HCT116 (cell line): Measurements from ENCODE around the gene GNPTG. TPM values are rescaled to one million over a fixed set of nuclear protein-coding genes. Genes with fewer than 3 reads are reported as not detected.

Experiments
- ATAC-seq: fragments of 200-7000 bp; cut with Tn5 transposase; 2 replicates; pipeline ENCODE4 v1.9.1; 2020; ENCODE audit warnings: mild to moderate bottlenecking, moderate library complexity
- BruUV-seq: library from RNA; stranded (reverse); fragments of 400-500 nt; replicated peaks from 2 replicates; lab custom pipeline; 2021; lab: Mats Ljungman, UMichigan
- CTCF ChIA-PET: fragments of 300-600 bp; sonication (Branson Sonifier 250); formaldehyde crosslinking; loops from one replicate; lab custom pipeline; 2021; ENCODE audit warnings: antibody characterized with exemption; lab: Charles Lee
- POLR2A ChIA-PET: fragments of 300-600, 350-600 bp; sonication (Branson Sonifier 250); formaldehyde crosslinking; loops from one replicate; lab custom pipeline; 2021; ENCODE audit warnings: antibody characterized with exemption; lab: Charles Lee
- RAD21 ChIA-PET, 2 experiments: fragments of 300-600 bp; sonication (Branson Sonifier 250); formaldehyde crosslinking; loops; one replicate each; lab custom pipeline; 2023; ENCODE audit warnings: low total read pairs in 2 of 2; ENCODE audit not compliant: uncharacterized antibody in 2 of 2, unreplicated experiment in 2 of 2, low non-redundant PET in 1 of 2; lab: Charles Lee
- DNase-seq: peaks from one replicate; pipeline ENCODE4 v3.0.0-alpha.2; 2010; ENCODE audit warnings: low read depth, low spot score
- H2AFZ ChIP-seq: fragments of 200-600 bp; shearing (Covaris generic), sonication (generic); 2 replicates; pipeline ENCODE4 v1.6.1; 2017; ENCODE audit warnings: low read depth, mixed run types, mixed read lengths, antibody characterized with exemption, low read length; ENCODE audit not compliant: poor library complexity, severe bottlenecking
- H3K27ac ChIP-seq: 2 replicates; pipeline ENCODE4 v1.5.1; 2012; ENCODE audit warnings: low read depth, low read length
- H3K27me3 ChIP-seq: fragments of 200-600 bp; sonication (generic); 2 replicates; pipeline ENCODE4 v1.6.1; 2016; ENCODE audit warnings: mixed run types, low read length, mixed read lengths; ENCODE audit not compliant: insufficient read depth
- H3K36me3 ChIP-seq, 2 experiments: fragments of 200-500 bp in 1 of 2; fragments of 200-600 bp in 1 of 2; sonication (Bioruptor generic) in 1 of 2; sonication (generic) in 1 of 2; 2 replicates each; pipeline versions ENCODE4 v1.5.1 to v1.6.1; 2014 to 2016; ENCODE audit warnings: low read length in 2 of 2, inconsistent platforms in 1 of 2, mixed read lengths in 1 of 2, mixed run types in 1 of 2; ENCODE audit not compliant: insufficient read depth in 2 of 2, control insufficient read depth in 1 of 2
- H3K4me1 ChIP-seq, 2 experiments: fragments of 200-600 bp in 1 of 2; sonication (generic) in 1 of 2; 2 replicates each; pipeline versions ENCODE4 v1.5.1 to v1.6.1; 2012 to 2017; ENCODE audit warnings: low read length in 2 of 2, inconsistent platforms in 1 of 2, mild to moderate bottlenecking in 1 of 2, mixed read lengths in 1 of 2, mixed run types in 1 of 2, moderate library complexity in 1 of 2; ENCODE audit not compliant: insufficient read depth in 2 of 2, control insufficient read depth in 1 of 2
- H3K4me2 ChIP-seq: fragments of 200-600 bp; sonication (generic); 2 replicates; pipeline ENCODE4 v1.6.1; 2017; ENCODE audit warnings: mixed run types, low read length, mixed read lengths
- H3K4me3 ChIP-seq, 2 experiments: fragments of 200-600 bp in 1 of 2; sonication (generic) in 1 of 2; replicated peaks in 1 of 2; 2 replicates each; pipeline ENCODE4 v1.5.1; 2011 to 2016; ENCODE audit warnings: low read length in 2 of 2, control low read depth in 1 of 2, low read depth in 1 of 2, mild to moderate bottlenecking in 1 of 2, mixed read lengths in 1 of 2, mixed run types in 1 of 2
- H3K79me2 ChIP-seq: fragments of 200-600 bp; sonication (generic); 2 replicates; pipeline ENCODE4 v1.6.1; 2017; ENCODE audit warnings: mild to moderate bottlenecking, mixed run types, low read length, moderate library complexity, mixed read lengths; ENCODE audit not compliant: insufficient read depth
- H3K9ac ChIP-seq: fragments of 200-600 bp; sonication (generic); 2 replicates; pipeline ENCODE4 v1.6.1; 2016; ENCODE audit warnings: low read length, mixed read lengths
- H3K9me2 ChIP-seq: fragments of 200-600 bp; sonication (generic), shearing (Covaris generic); 2 replicates; pipeline ENCODE4 v1.6.1; 2017; ENCODE audit warnings: mixed run types, mild to moderate bottlenecking, moderate library complexity; ENCODE audit not compliant: insufficient read depth
- H3K9me3 ChIP-seq, 2 experiments: fragments of 200-500 bp in 1 of 2; fragments of 200-600 bp in 1 of 2; sonication (Bioruptor generic) in 1 of 2; sonication (generic) in 1 of 2; 2 replicates each; pipeline ENCODE4 v1.6.1; 2014 to 2017; ENCODE audit warnings: low read length in 2 of 2, mixed read lengths in 2 of 2, inconsistent platforms in 1 of 2, low read depth in 1 of 2, mild to moderate bottlenecking in 1 of 2, mixed run types in 1 of 2, moderate library complexity in 1 of 2; ENCODE audit not compliant: control insufficient read depth in 1 of 2, insufficient read depth in 1 of 2
- H4K20me1 ChIP-seq: fragments of 200-600 bp; sonication (generic), shearing (Covaris generic); 2 replicates; pipeline ENCODE4 v1.6.1; 2017; ENCODE audit warnings: mixed run types, mild to moderate bottlenecking, moderate library complexity; ENCODE audit not compliant: insufficient read depth
- CBX3 ChIP-seq: IDR thresholded peaks from 2 replicates; pipeline ENCODE4 v1.6.1; 2012; ENCODE audit warnings: low read depth
- CEBPB ChIP-seq: IDR thresholded peaks from 2 replicates; pipeline ENCODE4 v1.6.1; 2012; ENCODE audit warnings: low read depth
- ELF1 ChIP-seq: IDR thresholded peaks from 2 replicates; pipeline ENCODE4 v1.6.1; 2012; ENCODE audit warnings: low read depth, borderline replicate concordance
- EZH2 ChIP-seq: fragments of 200-600 bp; sonication (generic); IDR thresholded peaks from 2 replicates; pipeline ENCODE4 v1.6.1; 2017; ENCODE audit warnings: antibody characterized with exemption, mixed run types
- EZH2phosphoT487 ChIP-seq: fragments of 200-600 bp; IDR thresholded peaks from 2 replicates; pipeline ENCODE4 v1.6.1; 2018; ENCODE audit warnings: antibody characterized with exemption, borderline replicate concordance
- FOSL1 ChIP-seq: IDR thresholded peaks from 2 replicates; pipeline ENCODE4 v1.6.1; 2012; ENCODE audit warnings: low read depth
- JUND ChIP-seq: IDR thresholded peaks from 2 replicates; pipeline ENCODE4 v1.6.1; 2012
- MAX ChIP-seq: IDR thresholded peaks from 2 replicates; pipeline ENCODE4 v1.6.1; 2012
- POLR2A ChIP-seq: IDR thresholded peaks from 2 replicates; pipeline ENCODE4 v1.7.0; 2011; ENCODE audit warnings: borderline replicate concordance; ENCODE audit not compliant: insufficient read depth, insufficient read length; ENCODE audit errors: extremely low read depth
- POLR2AphosphoS5 ChIP-seq: IDR thresholded peaks from 2 replicates; pipeline ENCODE4 v1.6.1; 2011; ENCODE audit warnings: mild to moderate bottlenecking, low read depth, low read length, moderate library complexity
- RAD21 ChIP-seq: IDR thresholded peaks from 2 replicates; pipeline ENCODE4 v1.6.1; 2012; ENCODE audit warnings: low read depth, mild to moderate bottlenecking
- SIN3A ChIP-seq: IDR thresholded peaks from 2 replicates; pipeline ENCODE4 v1.6.1; 2012; ENCODE audit warnings: low read depth
- SP1 ChIP-seq: IDR thresholded peaks from 2 replicates; pipeline ENCODE4 v1.6.1; 2012; ENCODE audit warnings: low read depth
- TCF7L2 ChIP-seq: IDR thresholded peaks from 2 replicates; pipeline ENCODE4 v1.7.0; 2011; ENCODE audit warnings: borderline replicate concordance, inconsistent platforms; ENCODE audit not compliant: insufficient read depth, insufficient read length; ENCODE audit errors: extremely low read depth
- YY1 ChIP-seq: IDR thresholded peaks from 2 replicates; pipeline ENCODE4 v1.6.1; 2011; ENCODE audit warnings: low read length, low read depth, moderate library complexity, mild to moderate bottlenecking; ENCODE audit not compliant: insufficient replicate concordance; ENCODE audit errors: extremely low read depth
- ZFX ChIP-seq: fragments of 450-650 bp; IDR thresholded peaks from 2 replicates; pipeline ENCODE4 v1.6.1; 2017
- ZNF274 ChIP-seq: fragments of 200-500 bp; sonication (Bioruptor generic); IDR thresholded peaks from 2 replicates; pipeline ENCODE4 v1.6.1; 2014; ENCODE audit warnings: mild to moderate bottlenecking, low read depth, low read length, inconsistent platforms
- intact Hi-C: fragments of 100-400 bp; cut with micrococcal nuclease; formaldehyde crosslinking; loops from 2 replicates; pipeline ENCODE4 v1.10.0; 2022
- total RNA-seq: library from RNA; stranded (reverse); gene quantifications from one replicate; pipeline ENCODE4 v1.2.1, GENCODE V29; 2021; ENCODE audit not compliant: unreplicated experiment
- TF ChIP-seq, protein P1 (sequence below): IDR thresholded peaks from 2 replicates; pipeline ENCODE4 v1.6.1; 2012; ENCODE audit warnings: low read depth

GNPTG gene
- total RNA-seq, 1 experiment from 2014 or later = 35.2 TPM

GRCh38 chr16:1311212-1311737, 40.5 kb upstream of the GNPTG start:
- intact Hi-C loops = no loop called here
- Histone ChIP-seq H3K9me2 (no peaks in the 10 kb centered on the region), H3K36me3 (peaks cover 17 to 38% of the 10 kb centered on the region in 2 experiments), H3K9ac (peak overlapping the region; percentile 96), H3K4me3 (peak overlapping the region; percentile 98 to 99), H3K4me1 (peaks cover 9 to 42% of the 10 kb centered on the region in 2 experiments), H3K9me3 (no peaks in the 10 kb centered on the region), H4K20me1 (peaks cover 29% of the 10 kb centered on the region; the same call in 1 of the 2 replicates), H3K27me3 (no peaks in the 10 kb centered on the region), H3K4me2 (peak overlapping the region; percentile 94), H3K27ac (peak overlapping the region; percentile 100; the same call in 1 of the 2 replicates), H2AFZ (no peak overlapping the region), H3K79me2 (peaks cover 64% of the 10 kb centered on the region)
- no peak for TF ChIP-seq EZH2phosphoT487
- TF ChIP-seq MAX = no peak
- no peak for TF ChIP-seq POLR2AphosphoS5
- no peak for TF ChIP-seq ELF1
- TF ChIP-seq FOSL1 = no peak
- TF ChIP-seq, protein P1, sequence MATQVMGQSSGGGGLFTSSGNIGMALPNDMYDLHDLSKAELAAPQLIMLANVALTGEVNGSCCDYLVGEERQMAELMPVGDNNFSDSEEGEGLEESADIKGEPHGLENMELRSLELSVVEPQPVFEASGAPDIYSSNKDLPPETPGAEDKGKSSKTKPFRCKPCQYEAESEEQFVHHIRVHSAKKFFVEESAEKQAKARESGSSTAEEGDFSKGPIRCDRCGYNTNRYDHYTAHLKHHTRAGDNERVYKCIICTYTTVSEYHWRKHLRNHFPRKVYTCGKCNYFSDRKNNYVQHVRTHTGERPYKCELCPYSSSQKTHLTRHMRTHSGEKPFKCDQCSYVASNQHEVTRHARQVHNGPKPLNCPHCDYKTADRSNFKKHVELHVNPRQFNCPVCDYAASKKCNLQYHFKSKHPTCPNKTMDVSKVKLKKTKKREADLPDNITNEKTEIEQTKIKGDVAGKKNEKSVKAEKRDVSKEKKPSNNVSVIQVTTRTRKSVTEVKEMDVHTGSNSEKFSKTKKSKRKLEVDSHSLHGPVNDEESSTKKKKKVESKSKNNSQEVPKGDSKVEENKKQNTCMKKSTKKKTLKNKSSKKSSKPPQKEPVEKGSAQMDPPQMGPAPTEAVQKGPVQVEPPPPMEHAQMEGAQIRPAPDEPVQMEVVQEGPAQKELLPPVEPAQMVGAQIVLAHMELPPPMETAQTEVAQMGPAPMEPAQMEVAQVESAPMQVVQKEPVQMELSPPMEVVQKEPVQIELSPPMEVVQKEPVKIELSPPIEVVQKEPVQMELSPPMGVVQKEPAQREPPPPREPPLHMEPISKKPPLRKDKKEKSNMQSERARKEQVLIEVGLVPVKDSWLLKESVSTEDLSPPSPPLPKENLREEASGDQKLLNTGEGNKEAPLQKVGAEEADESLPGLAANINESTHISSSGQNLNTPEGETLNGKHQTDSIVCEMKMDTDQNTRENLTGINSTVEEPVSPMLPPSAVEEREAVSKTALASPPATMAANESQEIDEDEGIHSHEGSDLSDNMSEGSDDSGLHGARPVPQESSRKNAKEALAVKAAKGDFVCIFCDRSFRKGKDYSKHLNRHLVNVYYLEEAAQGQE = no peak
- no peak for TF ChIP-seq RAD21
- no peak for TF ChIP-seq POLR2A
- no peak for TF ChIP-seq SP1
- no peak for TF ChIP-seq SIN3A
- TF ChIP-seq ZFX = no peak
- no peak for TF ChIP-seq ZNF274
- no peak for TF ChIP-seq EZH2
- no peak for TF ChIP-seq JUND
- no peak for TF ChIP-seq YY1
- no peak for TF ChIP-seq CEBPB
- no peak for TF ChIP-seq TCF7L2
- TF ChIP-seq CBX3 = no peak
- ChIA-PET RAD21 (no interaction called here), POLR2A (no interaction called here), CTCF (no interaction called here)
- no TSS peak for BruUV-seq
- ATAC-seq (no peak), DNase-seq (no peak)
